ENCODE results near the gene FAM117B.
"Not testable (repeated sequence)": the region's sequence is repeated elsewhere in the genome, so short reads cannot be mapped to it uniquely, and the experiment has no call there.

- not testable (repeated sequence) for TF ChIP-seq POLR2AphosphoS5 (IDR thresholded peaks at IDR 0.05; ENCODE audit: borderline replicate concordance, low read depth, low read length); EZH2 (IDR thresholded peaks at IDR 0.05); FOXP2 (optimal IDR thresholded peaks at IDR 0.05; ENCODE audit: control extremely low read depth, extremely low read length, insufficient read depth)
Observed at GRCh38 chr2:202807431-202808138, 172.8 kb downstream of the FAM117B start.

All from SK-N-MC (cell line).